ENCODE data around the gene FBLIM1.
"Not testable (repeated sequence)": the region's sequence is repeated elsewhere in the genome, so short reads cannot be mapped to it uniquely, and the experiment has no call there.

Gene FBLIM1

DNA sequence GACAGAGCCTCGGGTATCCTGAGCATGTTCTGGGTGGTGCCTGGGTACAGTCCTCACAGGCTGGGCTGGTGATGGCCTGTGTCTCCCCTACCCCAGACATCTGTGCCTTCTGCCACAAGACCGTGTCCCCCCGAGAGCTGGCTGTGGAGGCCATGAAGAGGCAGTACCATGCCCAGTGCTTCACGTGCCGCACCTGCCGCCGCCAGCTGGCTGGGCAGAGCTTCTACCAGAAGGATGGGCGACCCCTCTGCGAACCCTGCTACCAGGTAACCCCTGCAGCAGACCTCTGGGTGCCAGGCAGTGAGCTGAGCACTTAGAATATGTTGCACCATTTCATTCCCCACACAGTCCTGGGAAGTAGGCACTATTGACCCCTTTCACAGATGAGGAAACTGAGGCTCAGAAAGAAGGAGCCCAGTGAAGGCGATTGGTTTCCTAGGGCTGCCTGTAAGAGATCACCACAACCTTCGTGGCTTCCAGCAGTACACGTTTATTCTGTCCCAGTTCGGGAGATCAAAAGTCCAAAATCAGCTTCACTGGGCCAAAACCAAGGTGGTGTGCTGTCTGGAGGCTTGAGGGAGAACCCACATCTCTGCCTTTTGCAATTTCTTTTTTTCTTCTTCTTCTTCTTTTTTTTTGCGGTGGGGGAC is 11.8 kb downstream of the FBLIM1 start:
- no peak for DNase-seq

DNA sequence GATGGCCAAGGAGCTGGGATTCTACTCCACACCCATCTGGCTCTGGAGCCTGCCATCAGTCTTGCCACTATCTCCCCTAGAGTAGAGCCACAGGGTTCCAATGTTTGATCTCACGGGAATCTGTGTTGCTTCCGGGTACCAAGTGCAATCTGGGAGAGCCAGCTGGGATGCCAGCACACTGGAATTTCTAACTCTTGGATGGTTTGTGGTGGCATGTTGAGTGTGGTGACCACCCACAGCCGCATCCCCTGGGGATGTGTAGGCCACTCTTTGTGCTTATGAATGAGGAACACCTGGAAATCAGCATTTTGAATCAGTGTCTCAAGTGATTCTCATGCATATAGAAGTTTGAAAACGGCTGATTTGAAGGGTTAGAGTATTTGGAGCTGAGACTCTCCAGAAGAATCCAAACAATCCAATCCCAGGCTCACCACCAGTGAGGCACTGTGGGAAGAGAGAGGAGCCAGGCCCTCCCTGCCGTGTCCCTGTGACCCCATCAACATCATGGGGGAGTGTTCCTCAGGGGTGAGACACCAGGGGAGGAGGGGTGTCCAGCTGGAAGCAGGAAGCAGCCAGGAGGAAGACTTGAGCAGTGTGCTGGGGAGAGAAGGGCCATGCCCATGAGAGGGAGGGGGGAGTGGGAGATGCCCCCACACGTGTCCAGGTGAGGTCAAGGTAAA is 13.4 kb downstream of the FBLIM1 start:
- DNase-seq = no peak

DNA sequence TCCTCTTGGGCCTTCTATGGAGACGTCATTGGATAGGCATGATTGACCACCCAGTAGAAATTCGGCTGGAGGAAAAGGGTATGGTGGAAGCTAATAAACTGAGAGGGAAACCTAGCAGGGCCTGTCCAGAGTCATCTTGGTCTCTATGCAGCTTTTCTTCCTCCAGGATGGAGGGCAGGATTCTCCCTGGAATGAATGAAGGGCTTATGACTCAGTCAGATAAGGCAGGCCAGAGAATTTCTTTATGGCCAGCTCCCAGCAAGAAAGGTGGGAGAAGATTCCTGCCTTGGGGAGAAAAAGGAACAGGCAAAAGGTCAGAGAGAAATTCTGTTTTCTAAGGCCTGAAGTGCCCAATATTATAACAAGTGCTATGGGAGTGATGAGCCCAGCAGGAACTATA is 17.1 kb downstream of the FBLIM1 start:
- DNase-seq = no peak

DNA sequence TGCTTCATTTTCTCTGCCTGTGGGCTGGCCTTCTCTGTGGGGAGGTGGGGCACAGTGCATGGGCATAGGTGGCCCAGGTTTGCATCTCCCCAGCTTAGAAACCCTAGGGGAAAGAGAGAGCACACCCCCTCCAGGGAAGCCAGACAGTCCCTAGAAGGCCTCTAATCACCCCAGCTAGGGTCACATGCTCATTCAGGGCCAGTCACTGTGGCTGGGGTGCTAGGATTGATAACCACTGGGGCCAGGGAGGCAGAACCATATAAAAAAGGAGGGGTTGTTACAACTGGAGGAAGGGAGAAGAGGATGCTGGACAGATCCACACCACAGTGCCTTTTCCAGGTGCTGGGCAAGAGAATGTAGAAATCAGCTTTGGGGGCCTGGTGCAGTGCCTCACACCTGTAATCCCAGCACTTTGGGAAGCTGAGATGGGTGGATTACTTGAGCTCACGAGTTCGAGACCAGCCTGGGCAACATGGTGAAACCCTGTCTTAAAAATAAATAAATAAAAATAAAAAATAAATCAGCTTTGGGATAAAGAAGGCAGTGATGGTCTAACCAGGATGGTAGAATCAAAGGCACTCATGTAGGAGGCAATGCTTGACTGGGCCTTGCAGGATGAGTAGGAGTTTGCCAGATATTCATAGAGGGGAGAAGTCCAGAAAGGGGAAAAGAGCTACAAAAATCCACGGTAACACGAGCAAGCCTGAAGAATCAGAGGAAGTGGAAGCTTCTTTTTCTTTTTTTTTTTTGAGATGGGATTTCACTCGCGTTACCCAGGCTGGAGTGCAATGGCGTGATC is 19.5 kb downstream of the FBLIM1 start:
- no peak for DNase-seq

DNA sequence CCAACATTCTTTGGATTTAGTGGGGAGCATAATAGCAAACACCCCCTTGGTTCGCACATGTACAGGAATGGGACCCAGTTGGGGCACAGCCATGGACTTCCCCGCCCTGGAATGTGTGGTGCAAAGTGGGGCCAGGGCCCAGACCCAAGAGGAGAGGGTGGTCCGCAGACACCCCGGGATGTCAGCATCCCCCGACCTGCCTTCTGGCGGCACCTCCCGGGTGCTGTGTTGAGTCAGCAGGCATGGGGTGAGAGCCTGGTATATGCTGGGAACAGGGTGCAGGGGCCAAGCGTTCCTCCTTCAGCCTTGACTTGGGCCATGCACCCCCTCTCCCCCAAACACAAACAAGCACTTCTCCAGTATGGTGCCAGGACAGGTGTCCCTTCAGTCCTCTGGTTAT is 27.1 kb downstream of the FBLIM1 start:
- no peak for DNase-seq

DNA sequence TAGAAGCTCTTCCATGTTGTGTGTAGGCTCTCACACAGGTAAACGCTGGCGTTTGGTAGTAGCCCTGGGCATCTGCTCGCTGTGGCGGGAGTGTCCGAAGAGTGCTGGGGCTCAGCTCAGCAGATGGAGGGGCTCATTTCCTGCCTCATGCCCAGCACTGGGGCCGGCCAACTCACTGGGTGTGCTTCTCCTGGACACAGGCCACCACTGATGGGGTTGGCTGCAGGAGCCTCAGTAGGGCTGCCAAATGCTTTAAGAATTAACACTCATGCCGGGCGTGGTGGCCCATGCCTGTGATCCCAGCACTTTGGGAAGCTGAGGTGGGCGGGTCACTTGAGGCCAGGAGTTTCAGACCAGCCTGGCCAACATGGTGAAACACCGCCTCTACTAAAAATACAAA is 28.0 kb downstream of the FBLIM1 start:
- no peak for DNase-seq

DNA sequence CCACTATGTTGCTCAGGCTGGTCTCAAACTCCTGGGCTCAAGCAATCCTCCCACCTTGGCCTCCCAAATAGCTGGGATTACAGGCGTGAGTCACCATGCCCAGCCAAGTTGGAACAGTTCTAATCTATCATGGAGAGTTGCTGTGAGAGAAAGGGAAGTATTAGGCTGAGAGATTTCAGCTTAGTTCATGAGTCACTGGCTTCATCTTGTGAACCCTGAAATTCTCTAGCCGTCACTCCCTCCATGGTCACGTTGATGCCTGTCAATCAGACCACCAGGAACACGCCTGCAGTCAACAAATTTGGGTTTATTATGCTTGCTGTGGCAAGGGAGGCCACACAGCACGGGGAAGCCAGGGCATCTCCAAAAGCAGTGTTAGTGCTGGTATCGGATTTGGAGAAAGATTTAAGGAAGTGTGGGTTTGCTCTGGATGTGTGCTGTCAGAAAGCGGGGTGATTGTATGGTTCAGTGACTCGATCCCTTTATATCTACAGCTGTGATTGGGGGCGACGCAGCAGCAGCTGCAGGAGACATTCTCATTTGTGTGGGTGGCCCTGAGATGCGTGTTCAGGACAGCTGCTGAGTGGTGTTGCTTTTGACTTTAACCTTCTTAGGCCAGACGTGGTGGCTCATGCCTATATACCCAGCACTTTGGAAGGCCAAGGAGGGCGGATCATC is 30.2 kb downstream of the FBLIM1 start:
- DNase-seq = no peak

DNA sequence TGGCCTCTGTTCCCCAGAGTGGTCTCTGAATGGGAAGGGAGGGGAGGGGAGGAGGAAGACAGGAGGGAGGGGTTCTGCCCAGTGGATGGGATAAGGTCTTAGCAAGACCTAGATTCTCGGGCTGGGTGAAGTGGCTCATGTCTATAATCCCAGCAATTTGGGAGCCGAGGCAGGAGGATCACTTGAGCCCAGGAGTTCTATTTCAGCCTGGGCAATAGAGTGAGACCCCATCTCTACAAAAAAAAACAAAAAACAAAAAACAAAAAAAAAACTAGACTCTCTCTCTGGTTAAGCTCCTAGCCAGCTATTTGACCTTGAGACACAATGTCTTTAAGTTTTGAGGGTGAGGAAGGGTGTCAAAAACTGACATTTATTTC is 37.5 kb downstream of the FBLIM1 start:
- no peak for DNase-seq

DNA sequence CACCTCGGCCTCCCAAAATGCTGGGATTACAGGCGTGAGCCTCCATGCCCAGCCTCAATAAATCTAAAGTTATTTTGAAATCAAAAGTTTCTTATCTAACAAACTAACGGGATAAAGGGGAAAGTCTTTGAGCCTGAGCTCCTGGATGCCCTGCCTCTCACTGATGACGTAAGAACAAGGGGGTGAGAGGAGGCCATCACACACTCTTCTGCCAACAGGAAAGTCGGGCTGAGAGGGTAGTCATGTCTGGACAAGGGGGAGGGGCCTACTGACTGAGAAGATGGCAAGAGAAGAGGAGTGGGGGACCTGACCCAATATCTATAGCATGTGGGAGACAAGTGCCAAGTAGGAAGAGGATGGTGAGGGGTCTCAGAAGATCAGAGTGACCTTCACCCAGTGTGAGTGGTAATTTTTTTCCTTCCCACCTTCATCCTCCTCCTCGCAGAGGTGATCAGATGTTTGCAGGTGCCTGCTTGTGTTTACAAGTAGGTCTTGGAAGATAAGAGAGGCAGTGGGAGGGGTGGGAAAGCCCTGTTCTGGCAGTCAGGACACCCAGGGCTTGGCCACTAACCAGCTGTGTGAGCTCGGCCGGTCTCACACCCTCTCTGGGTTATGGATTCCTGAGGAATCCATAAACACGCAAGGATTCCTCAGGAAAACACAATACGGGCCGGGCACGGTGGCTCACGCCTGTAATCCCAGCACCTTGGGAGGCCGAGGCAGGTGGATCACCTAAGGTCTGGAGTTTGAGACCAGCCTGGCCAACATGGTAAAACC is 39.2 kb downstream of the FBLIM1 start:
- DNase-seq = no peak

DNA sequence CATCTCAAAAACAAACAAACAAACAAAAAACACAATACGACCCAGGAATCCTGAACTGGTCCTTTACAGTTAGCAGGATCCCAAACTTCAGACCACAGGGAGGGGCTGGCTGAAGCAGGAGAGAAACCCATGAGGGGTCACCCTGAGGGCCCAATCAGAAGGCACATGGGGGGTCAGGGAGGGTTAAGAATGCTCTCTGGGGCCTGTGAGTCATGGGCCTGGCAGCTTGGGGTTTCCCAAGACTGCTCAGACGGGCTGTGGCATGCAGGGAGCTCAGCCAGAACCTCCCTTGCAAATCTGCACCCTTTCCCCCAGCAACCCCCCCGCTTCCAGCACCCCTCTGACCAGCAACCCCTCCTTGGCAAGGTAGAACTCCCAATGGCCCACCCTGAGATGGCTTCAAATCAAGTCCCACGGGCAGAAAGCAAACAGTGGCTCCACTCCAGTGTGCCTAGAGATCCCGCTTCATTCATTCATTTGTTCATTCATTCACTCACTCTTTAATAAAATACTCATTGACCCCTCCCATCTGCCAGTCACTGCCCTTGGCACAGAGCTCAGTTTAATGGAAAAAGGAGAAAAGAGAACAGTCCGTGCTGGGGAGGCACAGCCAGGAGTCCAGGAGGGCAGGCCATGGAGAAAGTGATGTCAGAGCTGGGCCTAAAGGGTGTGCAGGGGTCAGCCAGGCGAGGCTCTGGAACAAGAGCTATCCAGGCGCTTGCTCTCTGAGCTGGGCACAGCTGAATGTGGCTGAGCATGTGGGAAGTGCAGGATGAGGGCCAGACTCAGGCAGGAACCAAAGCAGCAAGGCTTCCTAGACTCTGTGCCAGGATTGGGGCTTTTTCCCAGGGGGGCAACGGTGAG is 40.6 kb downstream of the FBLIM1 start:
- DNase-seq = no peak

DNA sequence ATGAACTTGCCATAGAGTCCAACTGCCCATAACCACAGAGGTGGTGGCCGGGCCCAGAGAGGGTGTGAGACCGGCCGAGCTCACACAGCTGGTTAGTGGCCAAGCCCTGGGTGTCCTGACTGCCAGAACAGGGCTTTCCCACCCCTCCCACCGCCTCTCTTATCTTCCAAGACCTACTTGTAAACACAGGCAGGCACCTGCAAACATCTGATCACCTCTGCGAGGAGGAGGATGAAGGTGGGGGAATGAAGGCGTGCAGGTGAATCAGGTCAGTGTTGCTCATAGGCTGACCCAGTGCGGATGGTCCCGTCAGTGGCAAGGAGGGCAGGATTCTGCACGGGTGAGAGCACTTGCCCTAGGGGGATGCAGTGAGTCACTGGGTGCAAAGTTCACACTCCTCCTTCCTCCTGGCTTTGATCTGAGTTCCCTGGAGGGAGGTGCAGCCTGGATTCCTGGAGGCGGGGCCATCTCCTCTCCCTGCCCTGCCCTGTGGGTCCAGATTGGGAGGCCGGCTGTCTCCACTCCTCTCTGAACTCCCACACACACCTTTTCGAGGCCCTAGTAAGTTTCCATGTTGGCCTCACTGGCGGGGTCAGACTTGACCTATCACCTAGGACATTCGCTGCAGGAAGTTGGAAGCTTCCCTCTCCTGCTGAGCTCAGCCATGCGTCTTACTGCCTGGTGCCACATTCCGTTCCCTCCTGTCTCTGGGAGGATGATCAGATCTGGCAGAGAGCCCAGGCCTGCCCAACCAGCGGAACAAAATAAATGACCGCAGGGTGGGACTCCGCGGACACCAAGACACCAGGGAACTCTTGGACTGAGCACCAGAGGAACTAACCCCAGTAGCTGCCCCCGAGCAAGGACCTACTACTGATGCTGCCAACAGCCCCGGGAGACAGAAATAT is 41.6 kb downstream of the FBLIM1 start:
- DNase-seq = no peak

DNA sequence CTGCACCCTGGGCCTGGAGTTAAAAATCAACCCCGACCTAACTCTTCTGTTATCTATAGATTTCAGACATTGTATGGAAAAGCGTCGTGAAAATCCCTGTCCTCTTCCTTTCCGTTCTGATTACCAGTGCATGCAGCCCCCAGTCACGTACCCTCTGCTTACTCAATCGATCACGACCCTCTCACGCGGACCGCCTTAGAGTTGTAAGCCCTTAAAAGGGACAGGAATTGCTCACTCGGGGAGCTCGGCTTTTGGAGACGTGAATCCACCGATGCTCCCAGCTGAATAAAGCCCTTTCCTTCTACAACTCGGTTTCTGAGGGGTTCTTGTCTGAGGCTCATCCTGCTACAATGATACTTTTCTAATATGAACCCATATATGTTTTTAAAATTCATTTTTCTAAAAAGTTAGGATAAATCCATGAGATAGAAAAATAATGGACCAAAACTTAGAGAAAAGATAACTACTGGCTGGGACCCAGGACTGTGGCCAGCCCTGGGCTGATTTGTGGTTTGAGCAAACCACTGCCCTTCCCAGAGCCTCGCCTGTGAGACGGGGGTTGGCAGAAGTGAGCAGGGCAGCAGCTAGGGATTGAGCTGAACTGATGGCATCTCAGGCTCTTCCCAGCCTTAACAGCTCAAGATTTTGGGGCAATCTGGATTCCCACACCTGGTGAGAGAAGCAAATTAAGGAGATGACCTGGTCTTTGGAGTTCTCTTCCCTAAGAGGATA is 43.8 kb downstream of the FBLIM1 start:
- no peak for DNase-seq

DNA sequence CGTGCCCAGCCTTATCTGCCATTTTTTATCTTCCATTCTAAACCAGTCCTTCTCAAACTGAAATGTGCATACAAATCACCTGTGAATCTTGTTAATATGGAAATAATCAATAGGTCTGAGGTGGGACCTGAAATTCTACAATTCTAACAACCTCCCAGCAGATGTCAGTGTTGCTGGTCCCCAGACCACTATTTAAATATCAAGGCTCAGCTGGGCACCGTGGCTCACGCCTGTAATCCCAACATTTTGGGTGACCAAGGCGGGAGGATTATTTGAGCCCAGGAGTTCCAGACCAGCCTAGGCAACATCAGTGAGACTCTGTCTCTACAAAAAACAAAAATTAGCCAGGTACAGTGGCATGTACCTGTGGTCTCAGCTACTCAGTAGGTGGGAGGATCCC is 44.8 kb downstream of the FBLIM1 start:
- no peak for DNase-seq

DNA sequence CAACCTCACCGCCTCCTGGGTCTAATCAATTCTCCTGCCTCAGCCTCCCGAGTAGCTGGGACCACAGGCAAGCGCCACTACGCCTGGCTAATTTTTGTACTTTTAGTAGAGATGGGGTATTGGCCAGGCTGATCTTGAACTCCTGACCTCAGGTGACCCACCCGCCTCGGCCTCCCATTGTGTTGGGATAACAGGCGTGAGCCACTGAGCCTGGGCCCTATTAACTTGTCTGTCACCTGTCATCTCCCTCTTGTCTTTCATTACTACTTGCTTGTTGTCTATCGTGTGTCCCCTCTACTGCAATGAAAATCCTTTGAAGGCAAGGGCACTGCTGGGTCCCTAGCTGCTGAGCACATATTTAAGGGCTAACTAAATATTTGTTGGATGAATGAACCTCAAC is 45.5 kb downstream of the FBLIM1 start:
- DNase-seq = no peak

DNA sequence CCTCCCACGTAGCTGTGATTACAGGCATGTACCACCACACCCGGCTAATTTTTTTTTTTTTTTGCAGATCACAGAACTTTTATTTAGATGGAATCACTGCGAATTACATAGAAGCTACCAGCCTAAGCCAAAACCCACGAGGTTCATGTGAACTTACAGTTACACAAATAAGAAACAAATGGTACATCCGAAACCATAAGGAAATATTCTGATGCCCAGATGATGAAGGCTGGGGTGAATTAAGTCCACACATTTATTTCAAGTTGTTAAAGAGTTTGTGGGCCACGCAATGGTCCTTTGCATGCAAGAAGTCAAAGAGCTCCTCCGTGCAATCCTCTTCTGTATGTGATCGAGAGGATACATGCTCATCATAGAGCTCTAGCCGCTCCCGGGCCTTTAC is 48.5 kb downstream of the FBLIM1 start:
- DNase-seq = no peak

DNA sequence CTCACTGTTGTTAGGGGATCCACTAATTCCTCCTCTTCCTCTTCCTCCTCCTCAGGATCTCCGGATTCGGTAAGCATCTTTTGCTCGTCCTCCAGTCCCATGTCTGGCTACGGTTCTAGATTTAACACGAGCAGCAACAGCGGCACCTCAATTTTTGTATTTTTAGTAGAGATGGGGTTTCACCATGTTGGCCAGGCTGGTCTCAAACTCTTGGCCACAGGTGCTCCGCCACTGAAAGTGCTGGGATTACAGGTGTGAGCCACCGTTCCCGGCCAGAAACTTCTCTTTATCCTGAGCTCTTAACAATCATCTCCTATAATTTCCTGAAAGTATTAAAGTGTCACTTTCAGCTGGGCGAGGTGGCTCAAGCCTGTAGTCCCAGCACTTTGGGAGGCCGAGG is 49.0 kb downstream of the FBLIM1 start, which contains the start of gene UQCRHL:
Gene UQCRHL (minus strand): TSS at position 101 of the 400 bp plus-strand sequence. CDS start 0 bp downstream, at position 101.
- DNase-seq = not testable (repeated sequence)

DNA sequence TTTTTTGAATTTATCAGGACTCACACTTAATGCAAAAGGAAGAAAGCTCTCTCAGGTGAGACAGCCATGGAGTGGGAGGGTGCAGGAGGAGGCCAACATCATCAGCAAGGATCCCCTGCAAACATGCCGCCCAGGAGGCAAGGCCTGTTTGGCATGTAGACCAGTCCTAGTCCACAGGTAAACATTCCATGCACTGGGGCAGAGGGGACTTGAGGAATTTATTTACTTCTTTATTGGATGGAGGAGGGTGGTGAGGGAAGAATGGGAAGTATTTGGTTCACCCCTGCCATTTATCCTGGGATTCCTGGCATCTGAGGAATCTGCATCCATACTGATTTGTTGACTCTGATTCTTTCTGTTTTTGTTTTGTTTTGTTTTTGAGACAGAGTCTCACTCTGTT is 50.4 kb downstream of the FBLIM1 start:
- no peak for DNase-seq

DNA sequence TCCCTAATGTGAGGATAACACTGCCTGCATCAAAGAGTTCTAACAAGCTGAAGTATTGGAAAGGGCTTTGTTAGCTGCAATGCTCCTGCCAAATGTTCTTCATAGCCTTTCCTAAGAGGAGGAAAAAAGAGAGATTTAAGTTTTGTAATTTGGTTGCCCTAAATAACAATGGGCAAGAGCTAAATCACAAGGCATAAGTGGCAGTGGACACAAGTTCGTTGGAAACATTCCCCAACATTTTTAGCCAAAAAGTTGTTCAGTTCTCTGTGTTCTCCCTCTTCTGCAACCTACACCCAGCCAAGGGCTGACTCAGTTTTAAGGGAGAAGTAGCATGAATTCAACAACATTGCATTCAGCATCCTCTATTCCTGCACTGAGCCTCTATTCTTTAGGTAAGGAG is 51.5 kb downstream of the FBLIM1 start:
- no peak for DNase-seq

DNA sequence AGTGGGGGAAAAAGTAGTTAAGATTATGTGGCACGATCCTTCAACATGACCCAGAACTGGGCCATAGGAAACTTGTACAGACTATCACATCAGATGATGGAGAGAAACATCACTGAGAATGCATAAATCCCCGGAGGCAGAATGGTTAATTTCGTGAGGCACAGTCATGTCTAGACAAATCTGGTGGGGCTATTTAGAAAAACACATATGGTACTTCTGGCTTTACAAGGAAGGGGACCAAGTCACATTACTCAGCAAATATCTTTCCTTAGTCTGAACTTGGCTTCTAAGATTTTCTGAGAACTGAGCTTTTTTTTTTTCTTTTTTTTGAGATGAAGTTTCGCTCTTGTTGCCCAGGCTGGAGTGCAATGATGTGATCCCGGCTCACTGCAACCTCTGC is 58.1 kb downstream of the FBLIM1 start:
- DNase-seq = no peak

DNA sequence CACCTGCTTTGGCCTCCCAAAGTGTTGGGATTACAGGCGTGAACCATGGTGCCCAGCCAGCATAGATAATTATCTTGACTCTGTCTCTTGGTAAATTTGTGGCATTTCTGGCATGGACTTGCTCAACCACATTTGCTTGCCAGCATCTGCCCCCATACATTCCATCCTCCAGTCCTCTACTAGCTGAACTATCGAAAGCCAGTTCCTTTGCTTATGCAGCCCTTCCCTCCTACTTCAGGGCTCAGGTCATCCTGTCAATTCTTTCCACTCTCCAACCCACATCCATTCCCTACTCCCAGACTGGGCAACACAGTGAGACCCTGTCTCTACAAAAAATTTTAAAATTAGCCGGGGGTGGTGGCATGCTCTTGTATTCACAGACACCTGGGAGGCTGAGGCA is 61.9 kb downstream of the FBLIM1 start:
- no peak for DNase-seq
